ENCODE data around the gene FAS. TPM values are rescaled to one million over a fixed set of nuclear protein-coding genes. Genes with fewer than 3 reads are reported as not detected.

The FAS gene
- total RNA-seq, 1 donor from 2014 or later = 6.3 TPM

DNA sequence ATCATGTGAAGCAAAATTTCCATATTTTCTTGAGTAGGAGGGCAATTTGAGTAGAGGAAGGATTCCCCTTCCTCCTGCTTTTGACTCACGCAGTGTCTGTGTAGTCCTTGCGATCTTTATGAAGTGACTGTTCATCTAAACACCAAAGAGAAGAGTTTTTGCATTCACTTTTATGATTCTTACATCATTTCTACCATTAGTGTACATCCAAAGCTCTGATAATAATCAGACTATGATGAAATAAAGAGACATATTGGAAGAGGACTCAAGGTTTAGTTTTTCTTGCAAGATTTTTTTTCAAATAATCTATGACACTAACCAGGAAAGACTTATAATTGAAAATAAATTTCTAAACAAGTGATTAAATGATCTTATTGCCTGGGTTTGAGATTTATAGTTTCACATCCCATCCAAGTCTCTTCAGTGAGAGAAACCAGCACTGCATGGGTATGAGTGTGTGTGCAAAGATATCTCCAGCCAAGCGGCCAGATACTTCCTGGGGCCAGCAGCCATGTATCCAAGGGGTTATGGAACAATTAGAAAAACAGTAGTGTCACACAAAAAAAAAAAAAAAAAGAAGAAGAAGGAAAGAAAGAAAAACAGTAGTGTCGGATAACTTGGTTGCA lies 36.0 kb upstream of the FAS start:
- no peak overlapping the region for H3K27ac Mint-ChIP-seq
- H3K4me3 Mint-ChIP-seq = no peak overlapping the region

GRCh38 chr10:88957381-88957780 lies 33.2 kb upstream of the FAS start:
- Mint-ChIP-seq H3K4me1 (peaks cover 18% of the 10 kb centered on the region), H3K36me3 (no peaks in the 10 kb centered on the region), H3K27ac (no peak overlapping the region), H3K4me3 (no peak overlapping the region), H3K9me3 (no peaks in the 10 kb centered on the region), H3K27me3 (ENCODE audit: low read depth) (no peaks in the 10 kb centered on the region)
- TF ChIP-seq, protein P1, sequence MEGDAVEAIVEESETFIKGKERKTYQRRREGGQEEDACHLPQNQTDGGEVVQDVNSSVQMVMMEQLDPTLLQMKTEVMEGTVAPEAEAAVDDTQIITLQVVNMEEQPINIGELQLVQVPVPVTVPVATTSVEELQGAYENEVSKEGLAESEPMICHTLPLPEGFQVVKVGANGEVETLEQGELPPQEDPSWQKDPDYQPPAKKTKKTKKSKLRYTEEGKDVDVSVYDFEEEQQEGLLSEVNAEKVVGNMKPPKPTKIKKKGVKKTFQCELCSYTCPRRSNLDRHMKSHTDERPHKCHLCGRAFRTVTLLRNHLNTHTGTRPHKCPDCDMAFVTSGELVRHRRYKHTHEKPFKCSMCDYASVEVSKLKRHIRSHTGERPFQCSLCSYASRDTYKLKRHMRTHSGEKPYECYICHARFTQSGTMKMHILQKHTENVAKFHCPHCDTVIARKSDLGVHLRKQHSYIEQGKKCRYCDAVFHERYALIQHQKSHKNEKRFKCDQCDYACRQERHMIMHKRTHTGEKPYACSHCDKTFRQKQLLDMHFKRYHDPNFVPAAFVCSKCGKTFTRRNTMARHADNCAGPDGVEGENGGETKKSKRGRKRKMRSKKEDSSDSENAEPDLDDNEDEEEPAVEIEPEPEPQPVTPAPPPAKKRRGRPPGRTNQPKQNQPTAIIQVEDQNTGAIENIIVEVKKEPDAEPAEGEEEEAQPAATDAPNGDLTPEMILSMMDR (IDR thresholded peaks at IDR 0.05; ENCODE audit: unreplicated experiment) = no peak
- no peak for DNase-seq (ENCODE audit: low spot score in 2 of 2, unreplicated experiment in 2 of 2)

More for the DNA sequence above, 36.0 kb upstream of the FAS start:
- H3K9me3 Mint-ChIP-seq = no peaks in the 10 kb centered on the region
- H3K4me1 Mint-ChIP-seq = peaks cover 44% of the 10 kb centered on the region
- no peak for DNase-seq (ENCODE audit: low spot score in 2 of 2, unreplicated experiment in 2 of 2)
- TF ChIP-seq, protein P1 (IDR thresholded peaks at IDR 0.05; ENCODE audit: unreplicated experiment) = no peak
- no peaks in the 10 kb centered on the region for H3K36me3 Mint-ChIP-seq
- H3K27me3 Mint-ChIP-seq (ENCODE audit: low read depth) = no peaks in the 10 kb centered on the region

- H3K9me3 Mint-ChIP-seq = no peaks in the 10 kb centered on the region
- H3K36me3 Mint-ChIP-seq = no peaks in the 10 kb centered on the region
- H3K4me1 Mint-ChIP-seq = peaks cover 6% of the 10 kb centered on the region
- TF ChIP-seq, protein P1 (IDR thresholded peaks at IDR 0.05; ENCODE audit: unreplicated experiment) = no peak
- no peak for DNase-seq (ENCODE audit: low spot score in 2 of 2, unreplicated experiment in 2 of 2)
- no peaks in the 10 kb centered on the region for H3K27me3 Mint-ChIP-seq (ENCODE audit: low read depth)
- H3K4me3 Mint-ChIP-seq = no peak overlapping the region
- no peak overlapping the region for H3K27ac Mint-ChIP-seq
Measured at GRCh38 chr10:88958721-88959120, 31.9 kb upstream of the FAS start.

- Mint-ChIP-seq H3K4me1 (peaks cover 12% of the 10 kb centered on the region), H3K36me3 (no peaks in the 10 kb centered on the region), H3K4me3 (no peak overlapping the region), H3K9me3 (no peaks in the 10 kb centered on the region), H3K27ac (no peak overlapping the region), H3K27me3 (ENCODE audit: low read depth) (no peaks in the 10 kb centered on the region)
- DNase-seq (ENCODE audit: low spot score in 2 of 2, unreplicated experiment in 2 of 2) = no peak
- TF ChIP-seq, protein P1 (IDR thresholded peaks at IDR 0.05; ENCODE audit: unreplicated experiment) = no peak
Measured at GRCh38 chr10:88960802-88961201, 29.8 kb upstream of the FAS start.

DNA sequence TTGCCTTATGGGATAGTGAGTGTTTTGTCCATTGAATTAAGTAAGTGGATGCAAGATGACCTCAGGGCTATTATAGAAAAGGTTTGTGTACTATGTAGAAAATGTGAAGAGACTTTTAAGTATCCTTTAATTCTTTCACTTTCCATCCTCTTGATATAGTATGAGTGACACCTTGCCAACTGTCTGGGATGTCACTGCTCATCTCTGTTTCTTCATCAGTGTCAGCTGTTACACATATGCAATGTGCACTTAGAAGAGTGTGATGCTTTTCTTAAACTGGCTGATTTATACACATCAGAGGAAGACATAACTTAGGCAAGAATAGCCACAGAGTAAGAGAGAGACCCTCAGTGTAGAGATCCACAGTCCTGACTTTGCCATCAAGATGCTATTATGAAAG lies 29.3 kb upstream of the FAS start:
- DNase-seq (ENCODE audit: low spot score in 2 of 2, unreplicated experiment in 2 of 2) = no peak
- H3K36me3 Mint-ChIP-seq = no peaks in the 10 kb centered on the region
- peaks cover 13% of the 10 kb centered on the region for H3K4me1 Mint-ChIP-seq
- H3K27ac Mint-ChIP-seq = no peak overlapping the region
- no peaks in the 10 kb centered on the region for H3K9me3 Mint-ChIP-seq
- H3K27me3 Mint-ChIP-seq (ENCODE audit: low read depth) = no peaks in the 10 kb centered on the region
- TF ChIP-seq, protein P1 (IDR thresholded peaks at IDR 0.05; ENCODE audit: unreplicated experiment) = no peak
- H3K4me3 Mint-ChIP-seq = no peak overlapping the region

DNA sequence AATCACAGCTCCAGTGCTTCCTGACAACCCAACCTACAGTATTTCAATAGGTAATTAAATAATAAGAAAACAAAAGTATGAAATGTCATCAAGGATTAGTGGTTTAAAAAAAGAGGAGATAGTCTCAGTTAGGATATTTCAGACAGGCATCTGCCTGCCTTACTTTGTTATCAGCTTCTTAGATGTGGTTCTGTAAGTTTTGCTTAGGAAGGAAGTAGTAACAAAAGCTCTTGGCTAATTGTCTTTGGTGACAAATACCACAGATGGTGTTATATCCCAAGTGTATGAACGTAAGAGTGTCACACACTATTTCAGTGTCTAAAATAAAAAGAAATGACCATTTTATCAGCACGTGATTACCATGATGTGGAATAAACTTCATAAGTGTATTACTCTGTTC lies 28.3 kb upstream of the FAS start:
- Mint-ChIP-seq H3K27me3 (ENCODE audit: low read depth) (no peaks in the 10 kb centered on the region), H3K4me1 (peaks cover 17% of the 10 kb centered on the region), H3K36me3 (no peaks in the 10 kb centered on the region), H3K4me3 (no peak overlapping the region), H3K9me3 (no peaks in the 10 kb centered on the region), H3K27ac (no peak overlapping the region)
- no peak for DNase-seq (ENCODE audit: low spot score in 2 of 2, unreplicated experiment in 2 of 2)
- TF ChIP-seq, protein P1 (IDR thresholded peaks at IDR 0.05; ENCODE audit: unreplicated experiment) = no peak
